Measurements from ENCODE around the gene DNAJC8.

The DNAJC8 gene

GRCh38 chr1:28249013-28249865, 16.4 kb upstream of the DNAJC8 start:
- Histone ChIP-seq H3K27ac (peak overlapping the region; percentile 47), H3K4me3 (ENCODE audit: low read depth, low read length) (no peak overlapping the region), H3K36me3 (replicated peaks) (no peaks in the 10 kb centered on the region), H3K27me3 (replicated peaks) (no peaks in the 10 kb centered on the region)
- in situ Hi-C loops (cut with HindIII; ENCODE audit: low pct_ligation_motif_present, low sequenced_read_pairs), result no loop called here
- no peak for DNase-seq
- TF ChIP-seq, protein P1, sequence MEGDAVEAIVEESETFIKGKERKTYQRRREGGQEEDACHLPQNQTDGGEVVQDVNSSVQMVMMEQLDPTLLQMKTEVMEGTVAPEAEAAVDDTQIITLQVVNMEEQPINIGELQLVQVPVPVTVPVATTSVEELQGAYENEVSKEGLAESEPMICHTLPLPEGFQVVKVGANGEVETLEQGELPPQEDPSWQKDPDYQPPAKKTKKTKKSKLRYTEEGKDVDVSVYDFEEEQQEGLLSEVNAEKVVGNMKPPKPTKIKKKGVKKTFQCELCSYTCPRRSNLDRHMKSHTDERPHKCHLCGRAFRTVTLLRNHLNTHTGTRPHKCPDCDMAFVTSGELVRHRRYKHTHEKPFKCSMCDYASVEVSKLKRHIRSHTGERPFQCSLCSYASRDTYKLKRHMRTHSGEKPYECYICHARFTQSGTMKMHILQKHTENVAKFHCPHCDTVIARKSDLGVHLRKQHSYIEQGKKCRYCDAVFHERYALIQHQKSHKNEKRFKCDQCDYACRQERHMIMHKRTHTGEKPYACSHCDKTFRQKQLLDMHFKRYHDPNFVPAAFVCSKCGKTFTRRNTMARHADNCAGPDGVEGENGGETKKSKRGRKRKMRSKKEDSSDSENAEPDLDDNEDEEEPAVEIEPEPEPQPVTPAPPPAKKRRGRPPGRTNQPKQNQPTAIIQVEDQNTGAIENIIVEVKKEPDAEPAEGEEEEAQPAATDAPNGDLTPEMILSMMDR (IDR thresholded peaks at IDR 0.05; ENCODE audit: low read depth, low read length, missing control alignments), result no peak

- in situ Hi-C loops (cut with HindIII; ENCODE audit: low pct_ligation_motif_present, low sequenced_read_pairs), result no loop called here
- TF ChIP-seq, protein P1 (IDR thresholded peaks at IDR 0.05; ENCODE audit: low read depth, low read length, missing control alignments), result peak; percentile 97
- no peaks in the 10 kb centered on the region for H3K27me3 ChIP-seq (replicated peaks)
- H3K4me3 ChIP-seq (ENCODE audit: low read depth, low read length), result no peak overlapping the region
- H3K27ac ChIP-seq, result peak overlapping the region; percentile 47
- H3K36me3 ChIP-seq (replicated peaks), result no peaks in the 10 kb centered on the region
- DNase-seq, result peak; percentile 79
Observed at GRCh38 chr1:28248273-28249012, 15.6 kb upstream of the DNAJC8 start.

- in situ Hi-C loops (cut with HindIII; ENCODE audit: low pct_ligation_motif_present, low sequenced_read_pairs), result no loop called here
- H3K27ac ChIP-seq, result peak overlapping the region; percentile 47
- peak overlapping the region; percentile 18 for H3K4me3 ChIP-seq (ENCODE audit: low read depth, low read length)
- DNase-seq, result no peak
- no peaks in the 10 kb centered on the region for H3K27me3 ChIP-seq (replicated peaks)
- TF ChIP-seq, protein P1 (IDR thresholded peaks at IDR 0.05; ENCODE audit: low read depth, low read length, missing control alignments), result no peak
- H3K36me3 ChIP-seq (replicated peaks), result no peaks in the 10 kb centered on the region
Observed at GRCh38 chr1:28247612-28248272, 14.9 kb upstream of the DNAJC8 start.

DNA sequence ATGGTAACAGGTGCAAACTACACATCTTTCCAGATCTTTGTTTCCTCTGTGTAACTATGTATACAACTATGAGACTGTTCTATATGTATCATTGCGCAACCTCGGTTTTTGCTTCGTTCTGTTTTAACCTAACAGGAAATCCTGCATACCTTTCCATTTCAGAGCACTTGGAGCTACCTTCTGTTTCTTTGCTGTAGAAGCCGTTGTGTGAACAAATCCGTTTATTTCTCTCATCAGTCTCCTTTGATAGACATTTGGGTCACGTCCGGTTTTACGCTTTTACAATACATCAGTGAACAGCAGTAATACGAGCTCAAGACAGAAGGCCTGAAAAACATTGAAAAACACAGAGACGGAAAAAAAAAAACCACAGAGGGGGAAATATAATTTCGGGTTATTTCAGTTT, 13.6 kb upstream of the DNAJC8 start:
- peak overlapping the region; percentile 75 for H3K27ac ChIP-seq
- peak overlapping the region; percentile 64 for H3K4me3 ChIP-seq (ENCODE audit: low read depth, low read length)
- no peaks in the 10 kb centered on the region for H3K27me3 ChIP-seq (replicated peaks)
- no peak for DNase-seq
- in situ Hi-C loops (cut with HindIII; ENCODE audit: low pct_ligation_motif_present, low sequenced_read_pairs), result no loop called here
- H3K36me3 ChIP-seq (replicated peaks), result no peaks in the 10 kb centered on the region
- TF ChIP-seq, protein P1 (IDR thresholded peaks at IDR 0.05; ENCODE audit: low read depth, low read length, missing control alignments), result no peak

GRCh38 chr1:28244549-28245251, 11.9 kb upstream of the DNAJC8 start:
- TF ChIP-seq, protein P1 (IDR thresholded peaks at IDR 0.05; ENCODE audit: low read depth, low read length, missing control alignments), result no peak
- no peaks in the 10 kb centered on the region for H3K27me3 ChIP-seq (replicated peaks)
- in situ Hi-C loops (cut with HindIII; ENCODE audit: low pct_ligation_motif_present, low sequenced_read_pairs), result no loop called here
- H3K4me3 ChIP-seq (ENCODE audit: low read depth, low read length), result no peak overlapping the region
- no peaks in the 10 kb centered on the region for H3K36me3 ChIP-seq (replicated peaks)
- no peak overlapping the region for H3K27ac ChIP-seq
- DNase-seq, result no peak

Data from brain microvascular endothelial cell (primary cell).